ENCODE results near the gene ZSCAN22.
"Not testable (repeated sequence)": the region's sequence is repeated elsewhere in the genome, so short reads cannot be mapped to it uniquely, and the experiment has no call there.

DNA sequence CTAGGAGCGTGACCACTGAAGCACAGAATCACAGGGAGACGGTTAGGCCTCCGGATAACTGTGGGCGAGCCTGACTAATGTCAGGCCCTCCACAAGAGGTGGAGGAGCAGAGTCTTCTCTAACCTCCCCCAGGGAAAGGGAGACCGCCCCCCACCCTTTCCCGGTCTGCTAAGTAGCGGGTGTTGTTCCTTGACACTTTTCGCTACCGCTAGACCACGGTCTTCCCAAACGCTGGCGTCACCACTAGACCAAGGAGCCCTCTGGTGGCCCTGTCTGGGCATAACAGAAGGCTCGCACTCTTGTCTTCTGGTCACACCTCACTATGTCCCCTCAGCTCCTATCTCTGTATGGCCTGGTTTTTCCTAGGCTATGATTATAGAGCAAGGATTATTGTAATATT, 16.1 kb upstream of the ZSCAN22 start:
- not testable (repeated sequence) for TF ChIP-seq EZH2 (IDR thresholded peaks at IDR 0.05; ENCODE audit: borderline replicate concordance, insufficient read depth, low read depth, low read length, poor library complexity, severe bottlenecking)
- TF ChIP-seq, protein P1, sequence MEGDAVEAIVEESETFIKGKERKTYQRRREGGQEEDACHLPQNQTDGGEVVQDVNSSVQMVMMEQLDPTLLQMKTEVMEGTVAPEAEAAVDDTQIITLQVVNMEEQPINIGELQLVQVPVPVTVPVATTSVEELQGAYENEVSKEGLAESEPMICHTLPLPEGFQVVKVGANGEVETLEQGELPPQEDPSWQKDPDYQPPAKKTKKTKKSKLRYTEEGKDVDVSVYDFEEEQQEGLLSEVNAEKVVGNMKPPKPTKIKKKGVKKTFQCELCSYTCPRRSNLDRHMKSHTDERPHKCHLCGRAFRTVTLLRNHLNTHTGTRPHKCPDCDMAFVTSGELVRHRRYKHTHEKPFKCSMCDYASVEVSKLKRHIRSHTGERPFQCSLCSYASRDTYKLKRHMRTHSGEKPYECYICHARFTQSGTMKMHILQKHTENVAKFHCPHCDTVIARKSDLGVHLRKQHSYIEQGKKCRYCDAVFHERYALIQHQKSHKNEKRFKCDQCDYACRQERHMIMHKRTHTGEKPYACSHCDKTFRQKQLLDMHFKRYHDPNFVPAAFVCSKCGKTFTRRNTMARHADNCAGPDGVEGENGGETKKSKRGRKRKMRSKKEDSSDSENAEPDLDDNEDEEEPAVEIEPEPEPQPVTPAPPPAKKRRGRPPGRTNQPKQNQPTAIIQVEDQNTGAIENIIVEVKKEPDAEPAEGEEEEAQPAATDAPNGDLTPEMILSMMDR (IDR thresholded peaks at IDR 0.05): peak; percentile 41

Measured in B cell (primary cell).